HEK293T (cell line): ENCODE measurements around the gene TSEN15.

Experiments used
- FOXM1 ChIP-seq: fragments of 450-650 bp; IDR thresholded peaks from 2 replicates; pipeline ENCODE4 v1.6.1; 2017; ENCODE audit warnings: mild to moderate bottlenecking, borderline replicate concordance
- SP1 ChIP-seq: fragments of 450-650 bp; IDR thresholded peaks from 2 replicates; pipeline ENCODE4 v1.6.1; 2017

DNA sequence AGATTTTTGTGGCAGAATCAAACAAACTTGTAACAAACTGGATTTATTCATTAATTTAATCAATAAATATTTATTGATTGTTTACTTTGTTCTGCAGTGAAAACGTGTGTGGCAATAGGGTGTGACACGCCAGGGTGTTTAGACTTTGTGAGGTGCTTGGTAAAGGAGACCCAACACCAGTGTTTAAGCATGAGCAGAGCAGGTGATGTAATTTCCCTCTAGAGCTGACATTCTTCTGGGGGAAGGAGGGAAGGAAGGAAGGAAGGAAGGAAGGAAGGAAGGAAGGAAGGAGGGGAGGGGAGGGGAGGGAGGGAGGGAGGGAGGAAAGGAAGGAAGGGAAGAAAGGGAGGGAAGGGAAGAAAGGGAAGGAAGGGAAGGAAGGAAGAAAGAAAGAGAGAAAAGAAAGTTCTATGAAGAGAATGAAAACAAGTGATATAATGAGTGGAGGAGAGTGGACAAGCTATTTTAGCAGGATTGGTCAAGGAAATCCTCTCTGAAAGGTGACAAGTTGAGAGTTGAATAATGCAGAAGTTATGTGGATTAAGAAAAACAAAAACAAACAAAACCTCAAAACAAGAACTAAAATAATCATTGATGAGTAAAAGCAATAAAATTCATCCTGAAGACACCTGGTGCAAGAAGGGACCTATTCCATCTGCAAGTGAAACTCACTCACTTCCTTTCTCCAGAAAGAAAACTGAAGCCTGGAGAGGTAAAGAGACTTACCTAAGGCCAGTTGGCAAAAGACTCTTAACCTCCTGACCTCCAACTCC, 60.8 kb downstream of the TSEN15 start:
- TF ChIP-seq FOXM1 (no peak), SP1 (no peak)
